Activated naive CD8-positive, alpha-beta T cell treated with anti-CD3 and anti-CD28 coated beads, Interleukin-2, amount 10 ng/mL, durations not matched to agents 7 days and 5 days (primary cell): ENCODE measurements around the gene TNS3. TPM values are rescaled to one million over a fixed set of nuclear protein-coding genes. Genes with fewer than 3 reads are reported as not detected.

Experiments
- ATAC-seq: fragments of 150-1000 bp; cut with Tn5 transposase; one replicate; pipeline ENCODE4 v1.10.0; 2021; ENCODE audit warnings: low read depth, moderate library complexity
- POLR2A ChIA-PET: fragments of 350-600 bp; sonication (Branson Sonifier 250); formaldehyde crosslinking; loops from one replicate; lab custom pipeline; 2021; ENCODE audit warnings: antibody characterized with exemption; lab: Charles Lee
- DNase-seq: peaks from one replicate; pipeline ENCODE4 v3.0.0; 2021
- H3K27ac Mint-ChIP-seq: one replicate; pipeline ENCODE4 v1.8.0; 2022; ENCODE audit warnings: mild to moderate bottlenecking, mixed read lengths
- H3K27me3 Mint-ChIP-seq: one replicate; pipeline ENCODE4 v1.8.0; 2022; ENCODE audit warnings: mild to moderate bottlenecking, moderate library complexity, mixed read lengths
- H3K36me3 Mint-ChIP-seq: one replicate; pipeline ENCODE4 v1.8.0; 2021; ENCODE audit warnings: mild to moderate bottlenecking, mixed read lengths
- H3K4me1 Mint-ChIP-seq: one replicate; pipeline ENCODE4 v1.8.0; 2021; ENCODE audit warnings: mixed read lengths
- H3K4me3 Mint-ChIP-seq: one replicate; pipeline ENCODE4 v1.8.0; 2022; ENCODE audit warnings: mild to moderate bottlenecking, moderate library complexity, mixed read lengths
- H3K9me3 Mint-ChIP-seq: one replicate; pipeline ENCODE4 v1.8.0; 2021; ENCODE audit warnings: mixed read lengths
- total RNA-seq, 2 experiments: library from RNA; stranded (reverse); gene quantifications; one replicate each; pipeline ENCODE4 v1.2.3, GENCODE V29; 2021

The TNS3 gene
- total RNA-seq, 2 experiments from 2014 or later, result 1.1 to 2.0 TPM

DNA sequence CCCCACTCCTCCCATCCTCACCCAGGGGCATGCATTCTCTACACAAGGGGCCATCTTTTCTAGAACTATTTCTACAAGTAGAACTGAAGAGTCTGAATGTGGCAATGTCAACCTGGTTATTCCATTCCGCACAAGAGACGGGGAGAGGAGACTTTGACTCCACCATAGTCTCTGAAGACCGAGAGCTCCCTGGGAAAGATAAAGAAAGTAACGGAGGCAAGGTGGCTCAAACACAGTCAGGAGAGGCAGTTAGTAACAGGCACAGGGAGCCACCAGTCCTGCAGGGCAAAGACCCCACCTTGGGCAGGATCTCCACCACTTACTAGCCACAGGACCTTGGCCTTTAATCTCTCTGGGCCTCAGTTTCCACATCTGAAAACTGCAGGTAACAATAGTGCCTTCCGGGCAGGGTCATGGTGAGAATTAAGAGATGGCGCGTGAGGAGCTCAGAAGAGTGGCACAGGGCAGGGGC, 100.3 kb downstream of the TNS3 start:
- POLR2A ChIA-PET, result no interaction called here

DNA sequence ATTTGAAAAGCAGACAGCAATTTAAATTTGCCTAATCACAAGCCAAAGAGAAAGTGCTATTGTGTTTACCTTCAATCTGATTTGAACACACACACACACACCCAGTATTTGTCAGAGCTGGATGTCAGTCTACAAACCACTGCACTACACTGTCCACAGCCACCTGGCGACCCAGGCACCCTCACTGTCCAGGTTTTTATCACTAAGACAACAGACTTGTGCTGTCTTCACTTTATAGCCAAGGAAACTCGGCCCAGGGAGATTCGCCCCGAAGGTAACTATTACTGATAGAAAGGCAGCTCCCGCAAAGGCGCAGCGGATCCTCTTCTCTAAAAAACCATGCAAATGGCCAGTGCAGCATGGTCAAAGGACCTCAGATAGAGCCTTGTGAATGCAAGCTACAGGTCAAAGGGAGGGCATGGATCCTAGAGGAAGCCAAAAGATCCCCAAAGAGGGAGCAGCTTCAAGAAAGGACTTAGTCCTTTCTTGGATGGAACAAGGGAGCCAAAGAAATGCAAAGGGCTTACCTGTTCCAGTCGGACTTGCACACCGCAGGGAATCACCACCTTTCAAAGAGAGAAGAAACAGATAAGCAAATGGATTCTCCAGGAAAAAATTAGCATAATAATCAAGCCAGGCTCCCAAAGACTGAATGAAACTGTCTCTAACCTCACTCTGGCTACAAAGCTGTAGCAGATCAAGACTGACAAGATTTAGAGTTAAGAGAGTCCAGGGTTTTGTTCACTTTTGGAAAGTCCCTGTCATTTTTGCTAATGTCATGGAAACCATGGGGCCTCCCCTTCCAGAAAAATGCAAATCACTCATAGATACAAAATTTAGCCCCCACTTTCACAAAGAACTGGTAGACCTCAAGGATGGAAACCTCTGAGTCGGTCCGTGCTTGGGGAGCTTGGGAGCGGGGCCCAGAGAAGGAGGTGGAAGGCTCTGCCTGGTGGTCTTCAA, 101.1 kb downstream of the TNS3 start:
- H3K27ac Mint-ChIP-seq, result no peak overlapping the region
- DNase-seq (no peak), ATAC-seq (no peak)
- H3K36me3 Mint-ChIP-seq, result no peaks in the 10 kb centered on the region
- no peak overlapping the region for H3K4me3 Mint-ChIP-seq
- H3K4me1 Mint-ChIP-seq, result no peaks in the 10 kb centered on the region
- H3K9me3 Mint-ChIP-seq, result no peaks in the 10 kb centered on the region
- POLR2A ChIA-PET, result no interaction called here
- no peaks in the 10 kb centered on the region for H3K27me3 Mint-ChIP-seq

More for the DNA sequence above, 100.3 kb downstream of the TNS3 start:
- H3K9me3 Mint-ChIP-seq, result no peaks in the 10 kb centered on the region
- H3K4me3 Mint-ChIP-seq, result no peak overlapping the region
- ATAC-seq (no peak), DNase-seq (no peak)
- H3K4me1 Mint-ChIP-seq, result no peaks in the 10 kb centered on the region
- no peaks in the 10 kb centered on the region for H3K27me3 Mint-ChIP-seq
- no peaks in the 10 kb centered on the region for H3K36me3 Mint-ChIP-seq
- no peak overlapping the region for H3K27ac Mint-ChIP-seq

DNA sequence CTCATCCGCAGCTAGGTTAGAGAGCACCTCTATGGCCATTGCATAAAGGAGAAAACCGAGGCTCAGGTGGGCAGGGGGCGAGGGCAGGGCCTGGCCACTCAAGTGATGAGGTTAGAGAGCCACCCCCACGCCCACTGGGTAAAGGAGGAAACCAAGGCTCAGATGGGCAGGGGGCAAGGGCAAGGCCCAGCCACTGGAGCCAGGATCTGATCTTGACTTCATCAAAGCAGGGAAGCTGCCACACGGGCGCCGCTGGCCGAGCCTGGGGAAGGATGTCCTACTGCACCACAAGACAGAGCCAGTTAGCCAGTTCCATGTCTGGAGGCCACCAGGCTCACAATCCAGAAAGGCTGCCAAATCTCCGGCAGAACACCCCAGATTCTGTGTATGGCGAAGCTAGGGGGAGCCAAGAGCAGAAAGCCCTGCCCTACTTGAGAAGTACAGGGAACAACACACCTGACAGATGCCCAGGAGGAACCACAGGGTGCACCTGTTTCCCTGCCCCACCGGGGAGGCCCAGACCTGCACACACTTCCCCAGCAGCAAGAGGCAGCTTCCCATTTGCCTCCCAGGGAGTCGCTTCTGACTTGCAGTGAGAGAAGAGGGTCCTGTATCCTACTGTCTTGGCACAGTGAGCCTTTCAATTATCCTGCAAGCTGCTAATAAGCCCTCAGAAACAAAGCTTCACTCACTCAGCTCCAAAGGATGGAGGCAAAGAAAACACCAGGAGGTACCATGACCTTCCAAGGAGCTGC, 101.9 kb downstream of the TNS3 start:
- POLR2A ChIA-PET, result no interaction called here

DNA sequence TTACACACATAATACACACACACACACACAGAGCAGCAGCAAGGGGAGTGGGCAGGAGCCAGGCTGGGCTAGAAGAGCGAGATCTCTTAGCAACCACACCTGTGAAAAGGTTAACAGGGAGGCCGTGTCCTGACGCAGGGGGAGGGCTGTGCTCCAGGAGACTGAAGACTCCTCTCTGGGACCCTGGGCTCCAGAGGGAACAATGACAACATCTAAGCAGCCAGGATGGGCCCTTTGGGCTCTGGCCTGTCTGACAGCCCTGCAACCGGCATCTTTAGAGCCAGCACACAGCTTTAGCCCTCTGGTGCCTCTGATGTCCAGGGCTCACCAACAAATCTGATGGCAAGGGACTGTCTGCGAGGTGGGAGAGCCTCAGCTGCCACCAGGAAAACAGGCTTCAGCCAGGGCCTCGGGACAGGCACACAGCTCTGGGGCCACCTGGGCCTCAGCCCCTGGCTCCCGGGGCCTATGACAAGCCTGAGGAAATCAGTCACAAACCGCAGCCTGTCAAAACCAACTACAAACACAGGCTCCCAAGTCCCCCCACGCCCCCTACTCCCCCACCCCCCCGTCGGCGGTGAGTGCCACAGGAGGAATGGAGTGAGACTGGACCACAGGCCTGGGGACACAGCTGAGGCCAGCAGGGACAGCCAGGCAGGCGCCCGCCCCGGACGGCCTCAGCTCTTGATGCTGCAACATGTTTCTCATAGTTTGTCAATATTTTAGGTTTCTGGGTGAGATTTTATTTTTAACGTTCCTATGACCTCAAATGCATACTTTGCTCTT, 102.8 kb downstream of the TNS3 start:
- no peak for ATAC-seq
- DNase-seq, result no peak
- no peaks in the 10 kb centered on the region for H3K9me3 Mint-ChIP-seq
- no peaks in the 10 kb centered on the region for H3K4me1 Mint-ChIP-seq
- POLR2A ChIA-PET, result no interaction called here
- H3K36me3 Mint-ChIP-seq, result no peaks in the 10 kb centered on the region
- H3K27ac Mint-ChIP-seq, result no peak overlapping the region
- H3K4me3 Mint-ChIP-seq, result no peak overlapping the region
- H3K27me3 Mint-ChIP-seq, result no peaks in the 10 kb centered on the region

More for the DNA sequence above, 101.9 kb downstream of the TNS3 start:
- Mint-ChIP-seq H3K36me3 (no peaks in the 10 kb centered on the region), H3K4me3 (no peak overlapping the region), H3K27ac (no peak overlapping the region), H3K4me1 (no peaks in the 10 kb centered on the region), H3K27me3 (no peaks in the 10 kb centered on the region), H3K9me3 (no peaks in the 10 kb centered on the region)
- DNase-seq (no peak), ATAC-seq (no peak)

DNA sequence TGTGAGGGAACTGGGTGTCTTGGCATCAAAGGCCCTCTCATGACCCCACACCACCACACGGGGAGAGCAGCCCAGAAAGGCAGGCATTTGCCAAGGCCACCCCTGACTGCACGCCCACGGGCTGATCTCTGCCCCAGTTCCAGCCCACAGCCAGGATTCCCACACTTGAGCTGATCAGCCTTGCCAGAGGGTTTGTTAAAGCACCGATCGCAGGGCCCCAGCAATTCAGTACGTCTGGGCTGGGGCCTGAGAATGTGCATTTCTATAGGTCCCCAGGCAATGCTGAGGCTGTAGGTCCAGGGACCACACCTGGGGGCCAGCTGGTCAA, 103.9 kb downstream of the TNS3 start:
- no peaks in the 10 kb centered on the region for H3K27me3 Mint-ChIP-seq
- POLR2A ChIA-PET, result no interaction called here
- no peak overlapping the region for H3K27ac Mint-ChIP-seq
- no peaks in the 10 kb centered on the region for H3K4me1 Mint-ChIP-seq
- H3K36me3 Mint-ChIP-seq, result no peaks in the 10 kb centered on the region
- DNase-seq (no peak), ATAC-seq (no peak)
- no peak overlapping the region for H3K4me3 Mint-ChIP-seq
- no peaks in the 10 kb centered on the region for H3K9me3 Mint-ChIP-seq

DNA sequence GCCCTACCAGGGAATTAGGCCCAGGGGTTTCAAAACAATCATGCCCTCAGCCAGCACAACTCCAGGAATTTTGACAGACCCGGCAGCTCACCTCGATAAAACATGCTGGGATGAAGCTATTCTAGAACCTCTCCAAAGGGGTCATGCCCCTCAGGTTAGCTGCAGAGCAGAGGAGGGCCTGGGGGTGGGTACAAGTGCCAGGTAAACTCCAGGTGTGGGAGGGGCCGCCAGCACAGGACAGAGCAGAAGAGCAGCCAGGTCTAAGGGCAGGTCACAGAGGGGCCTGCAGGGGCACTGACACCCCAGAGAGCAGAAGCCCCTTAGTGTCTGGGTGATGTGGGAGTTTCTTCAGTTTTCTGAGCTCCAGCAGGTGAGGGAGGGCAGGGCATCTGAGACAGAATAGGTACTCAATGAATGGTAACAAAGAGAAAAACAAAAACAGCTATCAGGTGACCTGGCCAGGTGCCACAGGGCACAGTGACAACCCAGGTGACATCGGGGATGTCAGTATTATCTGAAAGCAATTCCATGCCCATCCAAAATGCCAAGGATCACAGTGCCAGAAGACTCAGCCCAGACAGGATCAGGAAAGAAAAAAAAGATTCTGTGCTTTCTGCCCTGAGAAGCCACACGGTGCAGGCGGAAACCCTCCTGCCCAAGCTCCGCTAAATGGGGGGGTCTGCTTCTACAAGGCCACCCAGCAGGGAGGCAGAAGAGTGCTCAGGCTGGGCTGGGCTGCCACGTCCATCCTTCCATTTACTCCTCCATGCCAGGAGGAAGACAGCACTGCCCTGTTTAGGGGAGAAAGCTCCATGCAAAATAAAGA, 104.5 kb downstream of the TNS3 start:
- POLR2A ChIA-PET, result no interaction called here
- Mint-ChIP-seq H3K27ac (no peak overlapping the region), H3K9me3 (no peaks in the 10 kb centered on the region)

DNA sequence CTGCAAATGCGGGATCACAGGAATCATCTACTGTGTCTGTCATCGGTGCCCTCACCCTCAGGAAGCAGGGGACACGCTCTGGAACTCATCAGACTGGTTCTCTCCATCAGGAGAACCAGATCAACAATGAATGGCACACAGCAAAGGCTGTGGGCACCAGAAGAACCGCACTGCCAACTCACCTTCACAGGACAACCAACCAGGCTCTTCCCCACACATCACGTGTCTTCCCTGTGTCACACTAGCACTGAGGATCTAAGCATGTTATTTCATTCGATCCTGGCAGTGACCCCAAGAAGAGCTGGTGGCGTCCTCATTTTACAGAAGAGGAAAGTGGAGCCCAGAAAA, 106.1 kb downstream of the TNS3 start:
- H3K4me3 Mint-ChIP-seq, result no peak overlapping the region
- H3K27me3 Mint-ChIP-seq, result no peaks in the 10 kb centered on the region
- POLR2A ChIA-PET, result no interaction called here
- no peaks in the 10 kb centered on the region for H3K36me3 Mint-ChIP-seq
- H3K27ac Mint-ChIP-seq, result no peak overlapping the region
- H3K9me3 Mint-ChIP-seq, result no peaks in the 10 kb centered on the region
- no peaks in the 10 kb centered on the region for H3K4me1 Mint-ChIP-seq
- DNase-seq (no peak), ATAC-seq (no peak)

More for the DNA sequence above, 104.5 kb downstream of the TNS3 start:
- DNase-seq (no peak), ATAC-seq (no peak)
- H3K27me3 Mint-ChIP-seq, result no peaks in the 10 kb centered on the region
- no peaks in the 10 kb centered on the region for H3K4me1 Mint-ChIP-seq
- H3K4me3 Mint-ChIP-seq, result no peak overlapping the region
- no peaks in the 10 kb centered on the region for H3K36me3 Mint-ChIP-seq

DNA sequence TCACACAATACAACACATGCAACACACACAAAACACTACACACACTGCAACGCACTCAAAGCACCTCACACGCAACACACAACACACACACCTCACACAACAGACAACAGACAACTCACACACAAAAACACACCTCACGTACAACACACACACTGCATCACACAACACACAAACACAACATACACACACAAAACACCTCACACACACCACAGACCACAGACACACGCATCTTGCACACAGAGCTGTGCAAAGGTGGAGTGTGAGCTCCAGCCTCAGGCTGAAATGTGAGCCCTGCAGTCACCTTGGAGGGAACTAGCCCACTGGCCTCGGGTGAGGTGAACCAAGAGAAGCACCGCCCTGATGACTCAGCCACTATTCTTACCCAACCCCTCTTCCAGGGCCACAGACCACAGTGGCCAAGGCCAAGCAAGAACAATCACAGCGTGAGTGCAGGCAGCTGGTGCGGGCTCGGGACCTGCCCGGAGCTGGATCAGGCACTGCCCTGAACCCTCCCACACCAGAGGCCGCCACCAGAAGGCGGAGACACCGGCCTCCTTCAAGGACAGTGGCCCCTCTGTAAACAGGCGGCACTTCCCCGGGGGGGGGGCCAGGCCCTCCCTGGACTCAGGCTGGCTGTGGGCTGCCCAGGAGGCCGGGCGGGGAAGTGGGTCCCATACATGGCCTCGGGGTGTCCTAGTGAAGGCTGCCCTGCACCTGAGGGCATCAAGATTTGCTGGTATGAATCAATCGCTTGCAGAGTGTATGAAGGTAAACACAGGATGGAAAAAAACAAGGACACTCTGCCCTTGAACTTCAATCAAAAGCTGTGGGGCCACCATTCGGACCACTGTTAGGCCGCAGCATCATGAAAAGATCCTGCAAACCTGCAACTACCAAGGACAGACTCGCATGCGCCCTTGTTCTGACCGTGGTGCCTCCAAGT, 106.7 kb downstream of the TNS3 start:
- Mint-ChIP-seq H3K27me3 (no peaks in the 10 kb centered on the region), H3K27ac (no peak overlapping the region), H3K36me3 (no peaks in the 10 kb centered on the region), H3K4me1 (no peaks in the 10 kb centered on the region), H3K9me3 (no peaks in the 10 kb centered on the region), H3K4me3 (no peak overlapping the region)
- no peak for DNase-seq
- ATAC-seq, result peak; percentile 30
- POLR2A ChIA-PET, result no interaction called here

DNA sequence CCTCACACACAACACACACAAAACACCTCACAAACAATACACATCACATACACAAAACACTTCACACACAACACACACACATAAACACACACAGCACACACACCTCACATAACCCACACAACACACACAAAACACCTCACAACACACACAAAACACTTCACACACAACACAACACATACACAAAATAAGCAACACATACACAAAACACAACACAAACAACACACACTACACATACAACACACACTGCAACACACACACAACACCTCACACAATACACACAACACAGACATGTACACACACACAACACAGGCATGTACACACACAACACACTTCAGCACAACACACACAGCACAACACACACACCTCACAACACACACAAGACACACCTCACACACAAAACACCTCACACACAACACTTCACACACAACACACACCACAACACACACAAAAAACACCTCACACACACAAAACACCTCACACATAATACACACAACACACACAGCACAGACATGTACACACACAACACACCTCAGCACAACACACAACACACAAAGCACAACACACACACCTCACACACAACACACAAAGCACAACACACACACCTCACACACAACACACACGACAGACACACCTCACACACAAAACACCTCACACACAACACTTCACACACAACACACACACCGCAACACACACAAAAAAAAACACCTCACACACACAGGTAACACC, 107.5 kb downstream of the TNS3 start:
- Mint-ChIP-seq H3K27me3 (no peaks in the 10 kb centered on the region), H3K9me3 (no peaks in the 10 kb centered on the region), H3K4me1 (no peaks in the 10 kb centered on the region), H3K4me3 (no peak overlapping the region), H3K36me3 (no peaks in the 10 kb centered on the region), H3K27ac (no peak overlapping the region)
- POLR2A ChIA-PET, result no interaction called here
- DNase-seq, result no peak
- no peak for ATAC-seq

DNA sequence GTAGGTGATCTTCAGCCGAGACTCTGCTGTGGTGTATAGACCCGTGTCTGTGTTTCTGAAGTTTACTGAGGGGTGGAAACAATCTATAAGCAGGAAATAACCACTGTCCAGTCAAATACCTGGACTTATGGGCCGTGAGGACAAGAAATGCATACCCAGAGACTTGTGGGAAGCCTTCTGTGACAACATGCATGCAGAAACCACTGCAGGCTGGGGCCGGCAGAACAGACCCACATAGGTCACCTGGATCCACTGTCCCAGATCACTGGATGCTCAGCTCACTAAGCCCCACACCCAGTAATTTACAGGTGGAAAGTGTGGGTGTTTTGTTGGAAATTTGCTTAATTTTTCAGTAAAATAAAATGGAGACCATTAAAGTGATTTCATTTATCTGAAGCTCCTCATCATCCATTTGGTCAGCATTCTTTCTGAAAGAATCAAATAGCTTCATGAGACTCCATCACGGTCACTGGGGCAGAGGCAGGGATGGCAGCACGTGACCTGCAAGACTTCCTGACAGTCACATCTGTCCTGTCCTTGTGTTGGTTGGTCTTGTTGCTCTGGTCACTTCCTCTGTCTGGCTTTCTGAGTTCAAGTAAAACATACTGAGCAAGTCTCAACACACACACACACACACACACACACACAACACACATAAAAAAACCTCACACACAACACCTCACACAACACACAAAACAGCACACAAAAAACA, 108.3 kb downstream of the TNS3 start:
- H3K27me3 Mint-ChIP-seq, result no peaks in the 10 kb centered on the region
- POLR2A ChIA-PET, result no interaction called here
- H3K9me3 Mint-ChIP-seq, result no peaks in the 10 kb centered on the region
- no peak overlapping the region for H3K27ac Mint-ChIP-seq
- ATAC-seq, result no peak
- DNase-seq, result no peak
- H3K4me3 Mint-ChIP-seq, result no peak overlapping the region
- H3K36me3 Mint-ChIP-seq, result no peaks in the 10 kb centered on the region
- no peaks in the 10 kb centered on the region for H3K4me1 Mint-ChIP-seq

DNA sequence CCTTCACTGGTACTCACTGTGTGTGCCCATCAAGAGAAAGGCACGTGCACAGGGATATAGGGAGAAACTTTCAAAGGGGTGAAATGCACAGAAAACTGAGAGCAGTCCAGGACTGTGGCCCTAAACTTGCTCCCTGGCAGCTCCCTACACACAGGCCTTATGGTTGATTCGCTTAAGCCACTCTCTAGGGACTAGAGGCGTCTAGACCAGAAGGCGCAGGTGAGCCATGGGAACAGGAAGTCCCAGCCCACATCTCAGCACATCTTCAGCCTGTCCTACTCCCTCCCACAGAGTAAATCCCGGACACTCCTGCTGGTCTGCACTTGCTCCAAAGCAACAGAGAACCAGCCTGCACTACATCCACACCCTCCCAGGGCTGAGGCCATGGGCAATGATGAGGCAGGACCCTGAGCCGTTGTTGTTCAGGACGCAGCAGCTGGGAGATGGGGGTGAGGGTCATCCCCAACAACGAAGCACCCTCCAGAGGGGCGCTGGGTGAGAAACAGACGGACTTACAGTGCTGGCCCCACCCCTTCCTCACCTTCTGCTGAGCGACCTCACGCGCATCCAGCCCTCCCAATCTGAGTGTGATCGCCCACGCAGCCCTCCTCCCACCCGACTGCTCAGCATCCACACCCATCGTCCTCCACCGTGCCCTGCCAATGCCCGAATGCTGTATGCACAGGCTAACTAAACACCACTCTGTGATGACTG, 109.3 kb downstream of the TNS3 start:
- DNase-seq (no peak), ATAC-seq (no peak)
- H3K27ac Mint-ChIP-seq, result no peak overlapping the region
- H3K36me3 Mint-ChIP-seq, result no peaks in the 10 kb centered on the region
- H3K27me3 Mint-ChIP-seq, result peaks cover 3% of the 10 kb centered on the region
- no peaks in the 10 kb centered on the region for H3K9me3 Mint-ChIP-seq
- H3K4me1 Mint-ChIP-seq, result no peaks in the 10 kb centered on the region
- no peak overlapping the region for H3K4me3 Mint-ChIP-seq
- POLR2A ChIA-PET, result no interaction called here
